ENCODE measurements around the gene THSD1. TPM values are rescaled to one million over a fixed set of nuclear protein-coding genes. Genes with fewer than 3 reads are reported as not detected.

The THSD1 gene
- total RNA-seq, 1 donor from 2014 or later = 14.4 TPM

- Histone ChIP-seq H3K9ac (ENCODE audit: low read length) (no peak overlapping the region), H3K27ac (ENCODE audit: low read depth, low read length) (no peak overlapping the region), H3K4me3 (ENCODE audit: insufficient read depth, low read depth, low read length) (no peak overlapping the region), H3K9me3 (ENCODE audit: insufficient read depth, low read depth, low read length) (no peaks in the 10 kb centered on the region), H3K27me3 (ENCODE audit: insufficient read depth, low read length) (no peaks in the 10 kb centered on the region), H4K20me1 (ENCODE audit: insufficient read depth, low read length) (no peaks in the 10 kb centered on the region), H3K4me2 (ENCODE audit: low read length) (no peak overlapping the region), H2AFZ (ENCODE audit: low read depth, low read length) (no peak overlapping the region), H3K36me3 (ENCODE audit: insufficient read depth, low read length) (peaks cover 10% of the 10 kb centered on the region), H3K79me2 (ENCODE audit: insufficient read depth, low read length) (no peaks in the 10 kb centered on the region), H3K4me1 (ENCODE audit: insufficient read depth, low read length) (no peaks in the 10 kb centered on the region)
- Mint-ChIP-seq H3K9me3 (ENCODE audit: unreplicated experiment) (peaks cover 2% of the 10 kb centered on the region), H3K4me1 (ENCODE audit: low read depth, unreplicated experiment) (no peaks in the 10 kb centered on the region), H3K4me3 (ENCODE audit: unreplicated experiment) (no peak overlapping the region), H3K36me3 (ENCODE audit: low read depth, unreplicated experiment) (peaks cover 26% of the 10 kb centered on the region), H3K27ac (ENCODE audit: unreplicated experiment) (no peak overlapping the region), H3K27me3 (ENCODE audit: low read depth, unreplicated experiment) (peaks cover 8% of the 10 kb centered on the region)
- DNase-seq (ENCODE audit: low read depth) (no peak), FAIRE-seq (no peak)
- TF ChIP-seq CTCF (IDR thresholded peaks at IDR 0.05; ENCODE audit: insufficient read depth, low read depth, low read length) = no peak
Observed at GRCh38 chr13:52394586-52394985, 11.4 kb downstream of the THSD1 start.

GRCh38 chr13:52393572-52394357 is 12.2 kb downstream of the THSD1 start:
- Histone ChIP-seq H3K36me3 (ENCODE audit: insufficient read depth, low read length) (peaks cover 10% of the 10 kb centered on the region), H3K4me2 (ENCODE audit: low read length) (no peak overlapping the region), H3K4me3 (ENCODE audit: insufficient read depth, low read depth, low read length) (no peak overlapping the region), H2AFZ (ENCODE audit: low read depth, low read length) (no peak overlapping the region), H3K27me3 (ENCODE audit: insufficient read depth, low read length) (no peaks in the 10 kb centered on the region), H3K4me1 (ENCODE audit: insufficient read depth, low read length) (no peaks in the 10 kb centered on the region), H3K9ac (ENCODE audit: low read length) (no peak overlapping the region), H4K20me1 (ENCODE audit: insufficient read depth, low read length) (no peaks in the 10 kb centered on the region), H3K9me3 (ENCODE audit: insufficient read depth, low read depth, low read length) (no peaks in the 10 kb centered on the region), H3K27ac (ENCODE audit: low read depth, low read length) (no peak overlapping the region), H3K79me2 (ENCODE audit: insufficient read depth, low read length) (no peaks in the 10 kb centered on the region)
- Mint-ChIP-seq H3K4me1 (ENCODE audit: low read depth, unreplicated experiment) (no peaks in the 10 kb centered on the region), H3K4me3 (ENCODE audit: unreplicated experiment) (no peak overlapping the region), H3K9me3 (ENCODE audit: unreplicated experiment) (peaks cover 2% of the 10 kb centered on the region), H3K27ac (ENCODE audit: unreplicated experiment) (no peak overlapping the region), H3K36me3 (ENCODE audit: low read depth, unreplicated experiment) (peaks cover 26% of the 10 kb centered on the region), H3K27me3 (ENCODE audit: low read depth, unreplicated experiment) (peaks cover 8% of the 10 kb centered on the region)
- TF ChIP-seq EZH2 (IDR thresholded peaks at IDR 0.05; ENCODE audit: insufficient read depth, low read length) (no peak), CTCF (IDR thresholded peaks at IDR 0.05; ENCODE audit: insufficient read depth, low read depth, low read length) (no peak)
- DNase-seq (ENCODE audit: low read depth) = no peak
- FAIRE-seq = no peak

GRCh38 chr13:52387721-52388120 is 18.3 kb downstream of the THSD1 start:
- Histone ChIP-seq H3K27ac (ENCODE audit: low read depth, low read length) (no peak overlapping the region), H2AFZ (ENCODE audit: low read depth, low read length) (no peak overlapping the region), H3K4me3 (ENCODE audit: insufficient read depth, low read depth, low read length) (no peak overlapping the region), H3K36me3 (ENCODE audit: insufficient read depth, low read length) (no peaks in the 10 kb centered on the region), H3K4me1 (ENCODE audit: insufficient read depth, low read length) (no peaks in the 10 kb centered on the region), H3K79me2 (ENCODE audit: insufficient read depth, low read length) (no peaks in the 10 kb centered on the region), H3K4me2 (ENCODE audit: low read length) (no peak overlapping the region), H3K9ac (ENCODE audit: low read length) (no peak overlapping the region), H3K9me3 (ENCODE audit: insufficient read depth, low read depth, low read length) (no peaks in the 10 kb centered on the region), H4K20me1 (ENCODE audit: insufficient read depth, low read length) (no peaks in the 10 kb centered on the region), H3K27me3 (ENCODE audit: insufficient read depth, low read length) (no peaks in the 10 kb centered on the region)
- no peak overlapping the region for H3K4me3 Mint-ChIP-seq (ENCODE audit: unreplicated experiment)
- H3K9me3 Mint-ChIP-seq (ENCODE audit: unreplicated experiment) = no peaks in the 10 kb centered on the region
- no peak for FAIRE-seq
- peaks cover 7% of the 10 kb centered on the region for H3K4me1 Mint-ChIP-seq (ENCODE audit: low read depth, unreplicated experiment)
- H3K27ac Mint-ChIP-seq (ENCODE audit: unreplicated experiment) = no peak overlapping the region
- no peaks in the 10 kb centered on the region for H3K27me3 Mint-ChIP-seq (ENCODE audit: low read depth, unreplicated experiment)
- no peak for DNase-seq (ENCODE audit: low read depth)
- peaks cover 8% of the 10 kb centered on the region for H3K36me3 Mint-ChIP-seq (ENCODE audit: low read depth, unreplicated experiment)
- TF ChIP-seq CTCF (IDR thresholded peaks at IDR 0.05; ENCODE audit: insufficient read depth, low read depth, low read length) = no peak
- no peak for TF ChIP-seq EZH2 (IDR thresholded peaks at IDR 0.05; ENCODE audit: insufficient read depth, low read length)

Measured in astrocyte (in vitro differentiated cells and primary cell).